Central memory CD8-positive, alpha-beta T cell (primary cell): ENCODE results near the gene NBAS.
"Not testable (repeated sequence)": the region's sequence is repeated elsewhere in the genome, so short reads cannot be mapped to it uniquely, and the experiment has no call there.

Experiments
- ATAC-seq: fragments of 150-1000 bp; cut with Tn5 transposase; replicated peaks from 2 replicates; pipeline ENCODE4 v1.10.0; 2022; ENCODE audit warnings: mild to moderate bottlenecking, moderate FRiP score, moderate number of reproducible peaks; ENCODE audit not compliant: poor library complexity, severe bottlenecking; ENCODE audit errors: extremely low read depth
- DNase-seq, 2 donors: peaks; one replicate each; pipeline ENCODE4 v3.0.0; 2021; ENCODE audit warnings: low spot score in 2 of 2
- H3K27ac Mint-ChIP-seq: one replicate; pipeline ENCODE4 v1.8.0; 2022; ENCODE audit warnings: low read depth, mild to moderate bottlenecking, moderate library complexity, mixed read lengths
- H3K27me3 Mint-ChIP-seq: one replicate; pipeline ENCODE4 v1.8.0; 2022; ENCODE audit warnings: mixed read lengths
- H3K36me3 Mint-ChIP-seq: one replicate; pipeline ENCODE4 v1.8.0; 2022; ENCODE audit warnings: mild to moderate bottlenecking, moderate library complexity, mixed read lengths; ENCODE audit not compliant: insufficient read depth
- H3K4me1 Mint-ChIP-seq: one replicate; pipeline ENCODE4 v1.8.0; 2022; ENCODE audit warnings: mixed read lengths
- H3K4me3 Mint-ChIP-seq: one replicate; pipeline ENCODE4 v1.8.0; 2022; ENCODE audit warnings: mild to moderate bottlenecking, moderate library complexity, mixed read lengths
- H3K9me3 Mint-ChIP-seq: one replicate; pipeline ENCODE4 v1.8.0; 2022; ENCODE audit warnings: mixed read lengths

NBAS gene

GRCh38 chr2:15334644-15335326 lies 226.3 kb downstream of the NBAS start:
- ATAC-seq = no peak
- DNase-seq = no peak
- no peaks in the 10 kb centered on the region for H3K9me3 Mint-ChIP-seq
- H3K36me3 Mint-ChIP-seq = peaks cover 6% of the 10 kb centered on the region
- no peaks in the 10 kb centered on the region for H3K27me3 Mint-ChIP-seq
- no peak overlapping the region for H3K27ac Mint-ChIP-seq
- H3K4me3 Mint-ChIP-seq = no peak overlapping the region
- peaks cover 9% of the 10 kb centered on the region for H3K4me1 Mint-ChIP-seq

- ATAC-seq (no peak), DNase-seq (no peak)
- H3K27me3 Mint-ChIP-seq = no peaks in the 10 kb centered on the region
- no peaks in the 10 kb centered on the region for H3K9me3 Mint-ChIP-seq
- H3K4me3 Mint-ChIP-seq = no peak overlapping the region
- peaks cover 6% of the 10 kb centered on the region for H3K36me3 Mint-ChIP-seq
- H3K27ac Mint-ChIP-seq = no peak overlapping the region
- peaks cover 5% of the 10 kb centered on the region for H3K4me1 Mint-ChIP-seq
These were observed 229.3 kb downstream of the NBAS start for GRCh38 chr2:15331787-15332186.

- no peak for ATAC-seq
- no peak overlapping the region for H3K4me3 Mint-ChIP-seq
- DNase-seq = no peak
- no peak overlapping the region for H3K27ac Mint-ChIP-seq
- no peaks in the 10 kb centered on the region for H3K4me1 Mint-ChIP-seq
- H3K27me3 Mint-ChIP-seq = no peaks in the 10 kb centered on the region
- H3K36me3 Mint-ChIP-seq = peaks cover 7% of the 10 kb centered on the region
- no peaks in the 10 kb centered on the region for H3K9me3 Mint-ChIP-seq
These were observed 235.8 kb downstream of the NBAS start for GRCh38 chr2:15325296-15325695.

GRCh38 chr2:15323227-15323626 lies 237.9 kb downstream of the NBAS start:
- peaks cover 9% of the 10 kb centered on the region for H3K4me1 Mint-ChIP-seq
- H3K27me3 Mint-ChIP-seq = no peaks in the 10 kb centered on the region
- no peak overlapping the region for H3K27ac Mint-ChIP-seq
- peaks cover 12% of the 10 kb centered on the region for H3K9me3 Mint-ChIP-seq
- H3K36me3 Mint-ChIP-seq = peaks cover 7% of the 10 kb centered on the region
- no peak overlapping the region for H3K4me3 Mint-ChIP-seq
- DNase-seq (no peak), ATAC-seq (no peak)

- peaks cover 18% of the 10 kb centered on the region for H3K9me3 Mint-ChIP-seq
- H3K4me3 Mint-ChIP-seq, H3K27ac Mint-ChIP-seq, DNase-seq, H3K36me3 Mint-ChIP-seq, ATAC-seq, H3K27me3 Mint-ChIP-seq: not testable (repeated sequence)
- H3K4me1 Mint-ChIP-seq = peaks cover 23% of the 10 kb centered on the region
These were observed 239.7 kb downstream of the NBAS start for GRCh38 chr2:15321481-15321880.

- Mint-ChIP-seq H3K36me3 (peaks cover 4% of the 10 kb centered on the region), H3K9me3 (peaks cover 18% of the 10 kb centered on the region), H3K4me3 (peak overlapping the region; percentile 46), H3K27ac (peak overlapping the region; percentile 91), H3K4me1 (peaks cover 62% of the 10 kb centered on the region), H3K27me3 (no peaks in the 10 kb centered on the region)
- ATAC-seq (peak; percentile 89), DNase-seq (peak; percentile 18 to 45)
These were observed 244.7 kb downstream of the NBAS start for GRCh38 chr2:15316370-15316814.

GRCh38 chr2:15315411-15315810 lies 245.7 kb downstream of the NBAS start:
- no peak for ATAC-seq
- DNase-seq = no peak
- H3K4me3 Mint-ChIP-seq = no peak overlapping the region
- H3K27me3 Mint-ChIP-seq = no peaks in the 10 kb centered on the region
- H3K27ac Mint-ChIP-seq = peak overlapping the region; percentile 60
- peaks cover 3% of the 10 kb centered on the region for H3K36me3 Mint-ChIP-seq
- peaks cover 18% of the 10 kb centered on the region for H3K9me3 Mint-ChIP-seq
- peaks cover 71% of the 10 kb centered on the region for H3K4me1 Mint-ChIP-seq

GRCh38 chr2:15313657-15314056 lies 247.5 kb downstream of the NBAS start:
- Mint-ChIP-seq H3K4me1 (peaks cover 71% of the 10 kb centered on the region), H3K27me3 (no peaks in the 10 kb centered on the region), H3K9me3 (peaks cover 9% of the 10 kb centered on the region), H3K4me3 (no peak overlapping the region), H3K36me3 (peaks cover 3% of the 10 kb centered on the region), H3K27ac (peak overlapping the region; percentile 60)
- DNase-seq = no peak
- ATAC-seq = no peak

GRCh38 chr2:15311926-15312325 lies 249.2 kb downstream of the NBAS start:
- H3K27ac Mint-ChIP-seq = peak overlapping the region; percentile 72

GRCh38 chr2:15311201-15311907 lies 249.8 kb downstream of the NBAS start:
- H3K4me1 Mint-ChIP-seq = peaks cover 55% of the 10 kb centered on the region
- no peaks in the 10 kb centered on the region for H3K27me3 Mint-ChIP-seq
- H3K9me3 Mint-ChIP-seq = no peaks in the 10 kb centered on the region
- H3K27ac Mint-ChIP-seq = peak overlapping the region; percentile 72
- H3K36me3 Mint-ChIP-seq = peaks cover 19% of the 10 kb centered on the region
- H3K4me3 Mint-ChIP-seq = no peak overlapping the region
- ATAC-seq = peak; percentile 63
- DNase-seq = no peak

More at GRCh38 chr2:15311926-15312325, 249.2 kb downstream of the NBAS start:
- no peak for DNase-seq
- Mint-ChIP-seq H3K27me3 (no peaks in the 10 kb centered on the region), H3K36me3 (peaks cover 17% of the 10 kb centered on the region), H3K4me1 (peaks cover 61% of the 10 kb centered on the region), H3K4me3 (no peak overlapping the region), H3K9me3 (no peaks in the 10 kb centered on the region)
- no peak for ATAC-seq

GRCh38 chr2:15307526-15307925 lies 253.6 kb downstream of the NBAS start:
- DNase-seq (no peak), ATAC-seq (no peak)
- no peak overlapping the region for H3K27ac Mint-ChIP-seq
- no peak overlapping the region for H3K4me3 Mint-ChIP-seq
- H3K36me3 Mint-ChIP-seq = peaks cover 32% of the 10 kb centered on the region
- peaks cover 25% of the 10 kb centered on the region for H3K4me1 Mint-ChIP-seq
- H3K9me3 Mint-ChIP-seq = no peaks in the 10 kb centered on the region
- H3K27me3 Mint-ChIP-seq = no peaks in the 10 kb centered on the region

GRCh38 chr2:15306706-15307105 lies 254.4 kb downstream of the NBAS start:
- Mint-ChIP-seq H3K4me1 (peaks cover 19% of the 10 kb centered on the region), H3K9me3 (no peaks in the 10 kb centered on the region), H3K27me3 (no peaks in the 10 kb centered on the region), H3K36me3 (peaks cover 35% of the 10 kb centered on the region), H3K27ac (no peak overlapping the region), H3K4me3 (no peak overlapping the region)
- no peak for DNase-seq
- ATAC-seq = no peak

- Mint-ChIP-seq H3K27me3 (no peaks in the 10 kb centered on the region), H3K36me3 (peaks cover 39% of the 10 kb centered on the region), H3K4me1 (no peaks in the 10 kb centered on the region)
These were observed 257.3 kb downstream of the NBAS start for GRCh38 chr2:15303874-15304273.

More at GRCh38 chr2:15303874-15304273, 257.3 kb downstream of the NBAS start:
- Mint-ChIP-seq H3K27ac (no peak overlapping the region), H3K9me3 (no peaks in the 10 kb centered on the region), H3K4me3 (no peak overlapping the region)
- ATAC-seq (no peak), DNase-seq (no peak)
